Activated CD4-positive, alpha-beta T cell treated with anti-CD3 and anti-CD28 coated beads, Interleukin-2, amount 10 ng/mL, durations not matched to agents 7 days and 5 days (primary cell): Measurements from ENCODE around the gene RNF180. TPM values are rescaled to one million over a fixed set of nuclear protein-coding genes. Genes with fewer than 3 reads are reported as not detected.

ENCODE experiments used
- CTCF ChIA-PET: fragments of 350-600 bp; sonication (Branson Sonifier 250); formaldehyde crosslinking; loops from one replicate; lab custom pipeline; 2021; ENCODE audit warnings: antibody characterized with exemption; lab: Charles Lee
- POLR2A ChIA-PET: fragments of 350-600 bp; sonication (Branson Sonifier 250); formaldehyde crosslinking; loops from one replicate; lab custom pipeline; 2021; ENCODE audit warnings: antibody characterized with exemption; lab: Charles Lee
- DNase-seq: peaks from one replicate; pipeline ENCODE4 v3.0.0-alpha.2; 2020
- H3K27ac Mint-ChIP-seq: one replicate; pipeline ENCODE4 v1.8.0; 2021; ENCODE audit warnings: mild to moderate bottlenecking, moderate library complexity, mixed read lengths
- H3K27me3 Mint-ChIP-seq: one replicate; pipeline ENCODE4 v1.8.0; 2021; ENCODE audit warnings: mixed read lengths
- H3K36me3 Mint-ChIP-seq: one replicate; pipeline ENCODE4 v1.8.0; 2021; ENCODE audit warnings: low read depth, mixed read lengths
- H3K4me1 Mint-ChIP-seq: one replicate; pipeline ENCODE4 v1.8.0; 2021; ENCODE audit warnings: mixed read lengths
- H3K4me3 Mint-ChIP-seq: one replicate; pipeline ENCODE4 v1.8.0; 2021; ENCODE audit warnings: mild to moderate bottlenecking, moderate library complexity, mixed read lengths
- H3K9me3 Mint-ChIP-seq: one replicate; pipeline ENCODE4 v1.8.0; 2021; ENCODE audit warnings: mixed read lengths
- total RNA-seq, 2 experiments: library from RNA; stranded (reverse); gene quantifications; one replicate each; pipeline ENCODE4 v1.2.3, GENCODE V29; 2021

The RNF180 gene
- total RNA-seq, 2 experiments from 2014 or later, result not detected

- no peak overlapping the region for H3K27ac Mint-ChIP-seq
- no peak for DNase-seq
- H3K9me3 Mint-ChIP-seq, result peaks cover 3% of the 10 kb centered on the region
- ChIA-PET POLR2A (no interaction called here), CTCF (no interaction called here)
- no peaks in the 10 kb centered on the region for H3K36me3 Mint-ChIP-seq
- H3K4me3 Mint-ChIP-seq, result no peak overlapping the region
- H3K27me3 Mint-ChIP-seq, result peaks cover 18% of the 10 kb centered on the region
- H3K4me1 Mint-ChIP-seq, result peaks cover under 1% of the 10 kb centered on the region
Measured at GRCh38 chr5:64160201-64160600, 5.4 kb upstream of the RNF180 start.

GRCh38 chr5:64161420-64161819, 4.2 kb upstream of the RNF180 start:
- no peak for DNase-seq
- Mint-ChIP-seq H3K27me3 (peaks cover 25% of the 10 kb centered on the region), H3K36me3 (no peaks in the 10 kb centered on the region), H3K4me3 (no peak overlapping the region), H3K4me1 (peaks cover 3% of the 10 kb centered on the region), H3K9me3 (no peaks in the 10 kb centered on the region), H3K27ac (no peak overlapping the region)
- ChIA-PET POLR2A (no interaction called here), CTCF (no interaction called here)

- Mint-ChIP-seq H3K4me3 (no peak overlapping the region), H3K9me3 (no peaks in the 10 kb centered on the region), H3K4me1 (peaks cover 3% of the 10 kb centered on the region), H3K27me3 (peaks cover 32% of the 10 kb centered on the region), H3K27ac (no peak overlapping the region), H3K36me3 (no peaks in the 10 kb centered on the region)
- ChIA-PET CTCF (no interaction called here), POLR2A (no interaction called here)
- DNase-seq, result no peak
Measured at GRCh38 chr5:64163135-64163534, 2.5 kb upstream of the RNF180 start.

GRCh38 chr5:64163746-64164145, 1.9 kb upstream of the RNF180 start:
- H3K9me3 Mint-ChIP-seq, result no peaks in the 10 kb centered on the region
- H3K4me3 Mint-ChIP-seq, result no peak overlapping the region
- CTCF ChIA-PET, result no interaction called here
- H3K27me3 Mint-ChIP-seq, result peaks cover 32% of the 10 kb centered on the region
- DNase-seq, result no peak
- no peak overlapping the region for H3K27ac Mint-ChIP-seq
- peaks cover 3% of the 10 kb centered on the region for H3K4me1 Mint-ChIP-seq
- POLR2A ChIA-PET, result no interaction called here
- no peaks in the 10 kb centered on the region for H3K36me3 Mint-ChIP-seq

DNA sequence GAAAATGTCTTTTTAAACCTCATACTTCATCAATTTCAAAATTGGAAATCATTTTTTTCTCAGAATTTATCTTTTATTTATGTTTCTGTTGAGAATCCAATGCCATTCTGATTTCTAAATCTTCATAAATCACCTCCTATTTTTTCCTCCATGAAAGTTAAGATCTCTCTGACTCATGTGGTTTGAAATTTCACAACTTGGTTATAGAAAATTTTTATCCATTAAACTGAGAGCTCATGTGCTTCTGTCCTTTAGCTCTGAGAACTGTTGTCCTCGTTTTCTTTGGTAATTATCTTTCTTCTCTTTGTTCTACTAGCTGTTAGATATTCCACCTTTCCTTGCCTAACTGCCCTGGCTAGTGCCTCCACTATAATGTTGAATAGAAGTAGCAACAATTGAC, 1.5 kb upstream of the RNF180 start:
- Mint-ChIP-seq H3K27ac (no peak overlapping the region), H3K4me3 (no peak overlapping the region), H3K9me3 (no peaks in the 10 kb centered on the region), H3K4me1 (peaks cover 3% of the 10 kb centered on the region), H3K27me3 (peaks cover 33% of the 10 kb centered on the region), H3K36me3 (no peaks in the 10 kb centered on the region)
- ChIA-PET POLR2A (no interaction called here), CTCF (no interaction called here)
- no peak for DNase-seq

DNA sequence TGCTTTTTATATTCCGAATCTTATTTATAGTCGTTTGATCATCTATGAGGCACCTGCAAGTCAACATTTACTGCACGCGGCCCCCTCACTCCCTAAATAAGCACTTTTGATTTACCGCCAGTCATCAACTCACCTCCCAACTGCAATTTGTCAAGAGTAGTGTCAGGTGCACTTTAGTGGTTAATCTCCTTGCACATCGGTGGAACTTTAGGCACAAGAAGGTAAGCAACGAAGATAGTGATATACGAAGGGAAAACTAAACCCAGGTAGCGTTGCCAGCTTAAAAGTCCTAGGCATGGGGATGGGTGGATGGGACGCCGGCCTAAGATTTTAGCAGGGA, 513 bp upstream of the RNF180 start:
- Mint-ChIP-seq H3K27me3 (peaks cover 36% of the 10 kb centered on the region), H3K4me3 (no peak overlapping the region), H3K36me3 (no peaks in the 10 kb centered on the region), H3K9me3 (no peaks in the 10 kb centered on the region), H3K4me1 (peaks cover 3% of the 10 kb centered on the region), H3K27ac (no peak overlapping the region)
- ChIA-PET POLR2A (no interaction called here), CTCF (no interaction called here)
- no peak for DNase-seq

DNA sequence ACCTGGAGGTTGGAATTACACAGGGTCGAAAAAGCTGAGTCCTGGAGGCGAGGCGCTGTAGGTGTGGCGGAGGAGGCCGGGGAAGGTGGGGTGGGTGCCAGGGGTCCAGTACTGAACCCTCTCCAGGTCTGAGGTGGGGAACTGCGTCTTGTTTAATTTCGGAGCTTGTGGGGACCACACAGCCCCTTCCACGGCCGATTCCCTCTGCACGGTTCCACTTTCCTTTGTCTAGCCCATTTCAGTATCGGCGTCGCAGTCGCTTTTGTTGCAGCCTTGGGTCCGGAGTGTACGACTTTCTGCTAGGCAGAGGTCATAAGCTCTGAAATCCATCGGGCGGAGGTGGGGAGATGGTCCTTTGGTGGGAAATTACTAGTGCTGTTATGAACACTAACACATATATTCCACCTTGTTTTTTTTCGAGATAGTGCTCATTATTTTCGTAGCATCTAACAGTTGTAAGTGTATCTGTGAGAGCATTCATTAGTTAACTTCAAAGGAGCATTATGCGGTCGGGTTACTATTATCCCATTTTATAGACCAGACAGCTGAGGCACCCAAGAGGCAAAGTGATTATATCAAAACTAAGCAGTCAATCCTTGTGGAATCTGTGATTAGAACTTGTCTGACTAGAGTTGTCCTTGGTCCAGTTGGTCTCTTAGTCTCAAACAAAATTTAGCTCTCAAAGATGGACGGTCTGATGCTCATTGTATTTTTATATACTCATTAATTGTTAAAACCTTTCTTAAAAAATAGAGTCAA, 737 bp downstream of the RNF180 start:
- H3K27me3 Mint-ChIP-seq, result peaks cover 36% of the 10 kb centered on the region
- H3K36me3 Mint-ChIP-seq, result no peaks in the 10 kb centered on the region
- no peak overlapping the region for H3K27ac Mint-ChIP-seq
- DNase-seq, result no peak
- H3K4me1 Mint-ChIP-seq, result peaks cover 3% of the 10 kb centered on the region
- H3K4me3 Mint-ChIP-seq, result no peak overlapping the region
- CTCF ChIA-PET, result no interaction called here
- POLR2A ChIA-PET, result no interaction called here
- H3K9me3 Mint-ChIP-seq, result no peaks in the 10 kb centered on the region

DNA sequence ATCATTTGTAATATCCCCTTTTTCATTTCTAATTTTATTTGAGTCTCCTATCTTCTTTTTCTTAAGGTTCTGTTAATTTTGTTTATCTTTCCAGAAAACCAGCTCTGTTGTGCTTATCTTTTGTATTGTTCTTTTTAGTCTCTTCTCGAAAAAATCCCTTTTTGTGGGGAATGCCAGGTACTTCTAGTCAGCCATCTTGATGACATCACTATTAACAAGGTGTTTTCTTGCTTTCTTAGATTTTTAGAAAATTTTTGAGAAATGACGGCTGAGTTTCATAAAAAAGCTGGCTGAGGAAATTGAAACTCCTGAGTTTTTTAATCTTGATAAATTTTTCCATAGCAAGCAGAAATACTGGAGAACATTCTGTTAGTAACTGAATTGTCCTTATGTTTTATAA, 10.7 kb downstream of the RNF180 start:
- Mint-ChIP-seq H3K27ac (no peak overlapping the region), H3K4me3 (no peak overlapping the region), H3K27me3 (no peaks in the 10 kb centered on the region), H3K9me3 (peaks cover 9% of the 10 kb centered on the region), H3K4me1 (no peaks in the 10 kb centered on the region), H3K36me3 (no peaks in the 10 kb centered on the region)
- POLR2A ChIA-PET, result no interaction called here
- CTCF ChIA-PET, result no interaction called here
- no peak for DNase-seq

- POLR2A ChIA-PET, result no interaction called here
- no peaks in the 10 kb centered on the region for H3K36me3 Mint-ChIP-seq
- H3K4me3 Mint-ChIP-seq, result no peak overlapping the region
- no peak overlapping the region for H3K27ac Mint-ChIP-seq
- DNase-seq, result no peak
- H3K4me1 Mint-ChIP-seq, result no peaks in the 10 kb centered on the region
- no peaks in the 10 kb centered on the region for H3K27me3 Mint-ChIP-seq
- peaks cover 4% of the 10 kb centered on the region for H3K9me3 Mint-ChIP-seq
- CTCF ChIA-PET, result interaction anchor here (1.1 kb wide), 1 partner anchor 23 kb away, joined by 3 read pairs; no protein-coding TSS in a partner anchor
Measured at GRCh38 chr5:64180661-64181343, 15.2 kb downstream of the RNF180 start.

- Mint-ChIP-seq H3K4me1 (no peaks in the 10 kb centered on the region), H3K36me3 (no peaks in the 10 kb centered on the region), H3K4me3 (no peak overlapping the region), H3K27ac (no peak overlapping the region), H3K9me3 (no peaks in the 10 kb centered on the region), H3K27me3 (no peaks in the 10 kb centered on the region)
- ChIA-PET POLR2A (no interaction called here), CTCF (no interaction called here)
- DNase-seq, result no peak
Measured at GRCh38 chr5:64181440-64181839, 15.8 kb downstream of the RNF180 start.

DNA sequence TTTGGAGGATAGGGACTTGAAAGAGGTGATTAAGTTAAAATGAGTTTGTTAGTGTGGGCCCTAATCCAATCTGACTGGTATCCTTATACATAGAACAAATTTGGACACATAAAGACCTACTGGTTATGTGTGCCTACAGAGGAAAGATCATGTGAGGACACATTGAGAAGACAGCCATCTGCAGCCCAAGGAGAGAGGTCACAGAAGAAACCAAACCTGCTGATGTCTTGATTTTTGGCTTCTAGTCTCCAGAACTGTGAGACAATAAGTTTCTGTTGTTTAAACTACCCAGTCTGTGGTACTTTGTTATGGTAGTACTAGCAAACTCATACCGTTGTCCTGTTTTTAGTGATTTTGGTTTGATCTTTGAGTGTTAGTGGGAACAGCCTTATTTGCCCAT, 18.3 kb downstream of the RNF180 start:
- Mint-ChIP-seq H3K36me3 (no peaks in the 10 kb centered on the region), H3K4me3 (no peak overlapping the region), H3K4me1 (no peaks in the 10 kb centered on the region), H3K27me3 (no peaks in the 10 kb centered on the region), H3K27ac (no peak overlapping the region), H3K9me3 (no peaks in the 10 kb centered on the region)
- DNase-seq, result no peak
- POLR2A ChIA-PET, result no interaction called here
- CTCF ChIA-PET, result no interaction called here

DNA sequence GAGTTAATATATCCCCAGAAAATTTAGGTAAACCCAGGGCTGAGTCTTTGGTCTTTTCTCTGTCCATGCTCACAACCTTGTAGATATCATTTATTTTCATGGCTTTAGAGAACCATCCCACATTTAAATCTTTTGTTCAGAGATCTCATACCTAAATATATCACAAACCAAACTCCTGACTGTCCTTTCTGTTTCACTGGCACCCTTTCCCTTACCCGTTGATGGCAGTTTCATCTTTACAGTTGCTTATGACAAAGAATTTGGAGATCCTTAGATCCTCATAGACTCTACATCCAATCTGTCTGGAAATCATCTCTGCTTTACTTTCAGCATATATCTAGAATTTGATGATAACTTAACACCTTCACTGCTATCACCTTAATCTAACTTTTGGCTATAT, 19.2 kb downstream of the RNF180 start:
- no peak overlapping the region for H3K4me3 Mint-ChIP-seq
- no peaks in the 10 kb centered on the region for H3K36me3 Mint-ChIP-seq
- POLR2A ChIA-PET, result no interaction called here
- CTCF ChIA-PET, result no interaction called here
- no peaks in the 10 kb centered on the region for H3K4me1 Mint-ChIP-seq
- DNase-seq, result no peak
- H3K27ac Mint-ChIP-seq, result no peak overlapping the region
- H3K27me3 Mint-ChIP-seq, result no peaks in the 10 kb centered on the region
- H3K9me3 Mint-ChIP-seq, result no peaks in the 10 kb centered on the region

- Mint-ChIP-seq H3K4me1 (no peaks in the 10 kb centered on the region), H3K9me3 (no peaks in the 10 kb centered on the region), H3K27me3 (no peaks in the 10 kb centered on the region), H3K27ac (no peak overlapping the region), H3K4me3 (no peak overlapping the region), H3K36me3 (no peaks in the 10 kb centered on the region)
- ChIA-PET POLR2A (no interaction called here), CTCF (no interaction called here)
- DNase-seq, result no peak
Measured at GRCh38 chr5:64188776-64189175, 23.1 kb downstream of the RNF180 start.
